CD14-positive monocyte (primary cell): ENCODE data around the gene ISLR2. TPM values are rescaled to one million over a fixed set of nuclear protein-coding genes. Genes with fewer than 3 reads are reported as not detected.

ENCODE experiments used
- DNase-seq, 3 donors: peaks; one replicate each; pipeline ENCODE4 v3.0.0-alpha.2; 2011 to 2022
- H2AFZ ChIP-seq: 2 replicates; pipeline ENCODE4 v1.6.0; 2012; ENCODE audit warnings: mild to moderate bottlenecking, low read depth, low read length, inconsistent platforms; ENCODE audit not compliant: insufficient read depth, poor library complexity, severe bottlenecking
- H3K27ac ChIP-seq, 2 donors: 1 replicate in 1 of 2; 2 replicates in 1 of 2; pipeline ENCODE4 v1.5.1; 2012 to 2013; ENCODE audit warnings: low read length in 2 of 2, control low read depth in 1 of 2, inconsistent platforms in 1 of 2, low read depth in 1 of 2, mild to moderate bottlenecking in 1 of 2
- H3K27me3 ChIP-seq, 2 donors: one replicate each; pipeline versions ENCODE4 v1.6.0 to v1.6.1; 2011 to 2013; ENCODE audit warnings: low read length in 2 of 2; ENCODE audit not compliant: control insufficient read depth in 2 of 2, insufficient read depth in 2 of 2
- H3K36me3 ChIP-seq, 2 donors: replicated peaks in 1 of 2; 1 replicate in 1 of 2; 2 replicates in 1 of 2; pipeline versions ENCODE4 v1.5.1 to v1.6.1; 2012 to 2013; ENCODE audit warnings: low read length in 2 of 2, control low read depth in 1 of 2, inconsistent platforms in 1 of 2, mild to moderate bottlenecking in 1 of 2; ENCODE audit not compliant: insufficient read depth in 2 of 2, control insufficient read depth in 1 of 2
- H3K4me1 ChIP-seq, 2 donors: 1 replicate in 1 of 2; 2 replicates in 1 of 2; pipeline versions ENCODE4 v1.5.1 to v1.6.1; 2012 to 2013; ENCODE audit warnings: low read length in 2 of 2, control low read depth in 1 of 2, inconsistent platforms in 1 of 2, mild to moderate bottlenecking in 1 of 2, moderate library complexity in 1 of 2; ENCODE audit not compliant: insufficient read depth in 2 of 2, control insufficient read depth in 1 of 2
- H3K4me2 ChIP-seq: replicated peaks from 2 replicates; pipeline ENCODE3; 2012; ENCODE audit warnings: low read length, moderate library complexity, mild to moderate bottlenecking; ENCODE audit not compliant: poor library complexity, severe bottlenecking; ENCODE audit errors: extremely low read depth
- H3K4me3 ChIP-seq, 3 experiments: fragments of 200-600 bp in 1 of 3; sonication (generic) in 1 of 3; replicated peaks in 1 of 3; 1 replicate in 2 of 3; 2 replicates in 1 of 3; pipeline ENCODE4 v1.5.1; 2011 to 2013; ENCODE audit warnings: low read length in 3 of 3, mild to moderate bottlenecking in 3 of 3, control low read depth in 2 of 3, low read depth in 2 of 3, inconsistent platforms in 1 of 3, moderate library complexity in 1 of 3
- H3K79me2 ChIP-seq: 2 replicates; pipeline ENCODE4 v1.6.0; 2012; ENCODE audit warnings: mild to moderate bottlenecking, control low read depth, inconsistent platforms, low read length, moderate library complexity; ENCODE audit not compliant: insufficient read depth
- H3K9ac ChIP-seq: 2 replicates; pipeline ENCODE4 v1.6.0; 2017; ENCODE audit warnings: low read length, mild to moderate bottlenecking; ENCODE audit not compliant: insufficient read depth, poor library complexity, severe bottlenecking
- H3K9me3 ChIP-seq, 2 donors: replicated peaks in 1 of 2; 1 replicate in 1 of 2; 2 replicates in 1 of 2; pipeline versions ENCODE4 v1.5.1 to v1.6.1; 2012 to 2013; ENCODE audit warnings: low read length in 2 of 2, control low read depth in 1 of 2; ENCODE audit not compliant: control insufficient read depth in 1 of 2, insufficient read depth in 1 of 2
- H4K20me1 ChIP-seq: 2 replicates; pipeline ENCODE4 v1.6.0; 2012; ENCODE audit warnings: mild to moderate bottlenecking, low read length, control low read depth, moderate library complexity; ENCODE audit not compliant: insufficient read depth
- H3K27ac Mint-ChIP-seq, 7 donors: one replicate each; pipeline ENCODE4 v1.8.0; 2020; ENCODE audit warnings: mild to moderate bottlenecking in 7 of 7, mixed read lengths in 7 of 7, moderate library complexity in 6 of 7, inconsistent platforms in 2 of 7
- H3K27me3 Mint-ChIP-seq, 3 donors: one replicate each; pipeline ENCODE4 v1.8.0; 2021 to 2022; ENCODE audit warnings: low read depth in 3 of 3, mild to moderate bottlenecking in 3 of 3, mixed read lengths in 3 of 3, moderate library complexity in 3 of 3, inconsistent platforms in 1 of 3
- H3K36me3 Mint-ChIP-seq, 2 donors: one replicate each; pipeline ENCODE4 v1.8.0; 2020; ENCODE audit warnings: mixed read lengths in 2 of 2, inconsistent platforms in 1 of 2, mild to moderate bottlenecking in 1 of 2
- H3K4me1 Mint-ChIP-seq: one replicate; pipeline ENCODE4 v1.8.0; 2020; ENCODE audit warnings: mild to moderate bottlenecking, mixed read lengths
- H3K4me3 Mint-ChIP-seq, 2 donors: one replicate each; pipeline ENCODE4 v1.8.0; 2020; ENCODE audit warnings: mild to moderate bottlenecking in 2 of 2, mixed read lengths in 2 of 2, moderate library complexity in 1 of 2
- H3K9me3 Mint-ChIP-seq, 7 donors: one replicate each; pipeline ENCODE4 v1.8.0; 2020 to 2022; ENCODE audit warnings: mixed read lengths in 7 of 7, mild to moderate bottlenecking in 6 of 7, moderate library complexity in 6 of 7, inconsistent platforms in 2 of 7
- WGBS: methylation state at CpG from one replicate; pipeline ENCODE4 v1.1.5; 2013; ENCODE audit warnings: missing lambda C conversion rate; ENCODE audit not compliant: insufficient coverage; 5-methylcytosine and 5-hydroxymethylcytosine counted together
- intact Hi-C, 2 donors: fragments of 100-400 bp; cut with micrococcal nuclease; formaldehyde crosslinking; loops; one replicate each; pipeline versions ENCODE4 v1.15.0 to v1.15.1; 2023
- polyA plus RNA-seq, 3 donors: library from polyadenylated mRNA; depleted of rRNA in 1 of 3; unstranded in 2 of 3; stranded (reverse) in 1 of 3; fragments of 300-500 nt in 2 of 3; fragments of >200 nt in 1 of 3; fragmentation: Illumina TruSeq in 2 of 3; gene quantifications; 1 replicate in 2 of 3; 2 replicates in 1 of 3; pipeline ENCODE4 v1.2.3, GENCODE V29; 2012 to 2021
- TF ChIP-seq, protein P1 (sequence below): fragments of 200-600 bp; IDR thresholded peaks from one replicate; pipeline ENCODE4 v1.8.0; 2022; ENCODE audit warnings: antibody characterized with exemption, mild to moderate bottlenecking

The ISLR2 gene
- polyA plus RNA-seq, 3 donors: not detected

DNA sequence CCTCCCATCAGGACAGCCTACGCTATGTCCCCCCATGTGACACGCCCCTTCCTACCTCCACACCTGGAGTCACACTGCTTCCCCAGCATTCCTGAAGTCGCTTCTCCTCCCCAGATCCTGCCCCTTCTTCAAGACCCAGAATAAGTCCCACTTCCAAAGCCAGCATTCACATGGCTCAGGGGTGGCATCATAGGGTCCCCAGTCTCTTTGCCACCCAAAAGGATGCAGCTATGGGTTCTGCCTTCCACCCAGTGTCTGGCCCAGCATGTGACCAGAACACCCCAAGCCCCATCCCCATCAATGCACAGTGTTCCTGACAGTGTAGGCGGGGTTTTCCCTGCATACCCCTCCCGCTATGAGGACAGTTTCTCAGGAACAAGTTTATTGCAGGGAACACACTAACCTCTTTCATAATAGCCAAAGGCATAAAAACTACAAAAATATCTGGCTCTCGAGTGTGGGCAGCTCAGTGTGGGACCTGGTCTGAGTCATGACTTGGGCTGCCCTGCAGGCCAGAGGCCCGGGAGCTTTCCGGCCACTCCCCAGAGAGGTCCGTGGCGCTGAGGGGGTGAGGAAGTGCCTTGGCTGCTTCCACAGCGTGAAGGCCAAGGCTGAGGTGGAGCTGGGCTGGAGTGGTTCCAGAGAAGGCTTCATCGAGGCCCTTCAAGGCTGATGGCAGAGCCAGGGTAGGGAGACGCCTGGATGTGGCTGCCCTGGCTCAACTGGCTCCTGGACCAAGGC is 48.9 kb downstream of the ISLR2 start:
- TF ChIP-seq, protein P1, sequence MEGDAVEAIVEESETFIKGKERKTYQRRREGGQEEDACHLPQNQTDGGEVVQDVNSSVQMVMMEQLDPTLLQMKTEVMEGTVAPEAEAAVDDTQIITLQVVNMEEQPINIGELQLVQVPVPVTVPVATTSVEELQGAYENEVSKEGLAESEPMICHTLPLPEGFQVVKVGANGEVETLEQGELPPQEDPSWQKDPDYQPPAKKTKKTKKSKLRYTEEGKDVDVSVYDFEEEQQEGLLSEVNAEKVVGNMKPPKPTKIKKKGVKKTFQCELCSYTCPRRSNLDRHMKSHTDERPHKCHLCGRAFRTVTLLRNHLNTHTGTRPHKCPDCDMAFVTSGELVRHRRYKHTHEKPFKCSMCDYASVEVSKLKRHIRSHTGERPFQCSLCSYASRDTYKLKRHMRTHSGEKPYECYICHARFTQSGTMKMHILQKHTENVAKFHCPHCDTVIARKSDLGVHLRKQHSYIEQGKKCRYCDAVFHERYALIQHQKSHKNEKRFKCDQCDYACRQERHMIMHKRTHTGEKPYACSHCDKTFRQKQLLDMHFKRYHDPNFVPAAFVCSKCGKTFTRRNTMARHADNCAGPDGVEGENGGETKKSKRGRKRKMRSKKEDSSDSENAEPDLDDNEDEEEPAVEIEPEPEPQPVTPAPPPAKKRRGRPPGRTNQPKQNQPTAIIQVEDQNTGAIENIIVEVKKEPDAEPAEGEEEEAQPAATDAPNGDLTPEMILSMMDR: no peak
- no peaks in the 10 kb centered on the region for H3K9me3 ChIP-seq
- no peaks in the 10 kb centered on the region for H3K27me3 ChIP-seq
- no peak overlapping the region for H3K4me3 Mint-ChIP-seq
- no peaks in the 10 kb centered on the region for H3K36me3 Mint-ChIP-seq
- no peak overlapping the region for H3K4me2 ChIP-seq
- H2AFZ ChIP-seq: no peak overlapping the region
- H3K4me1 ChIP-seq: no peaks in the 10 kb centered on the region
- H3K4me1 Mint-ChIP-seq: no peaks in the 10 kb centered on the region
- peaks cover 7 to 9% (median 8%) of the 10 kb centered on the region in 3 donors for H3K27me3 Mint-ChIP-seq
- H3K9ac ChIP-seq: no peak overlapping the region
- H4K20me1 ChIP-seq: no peaks in the 10 kb centered on the region
- no peaks in the 10 kb centered on the region for H3K9me3 Mint-ChIP-seq
- H3K27ac Mint-ChIP-seq: no peak overlapping the region
- H3K36me3 ChIP-seq: no peaks in the 10 kb centered on the region
- H3K27ac ChIP-seq: no peak overlapping the region
- no peaks in the 10 kb centered on the region for H3K79me2 ChIP-seq
- 91% methylated on average over 7 of the region's 13 CpGs for WGBS
- H3K4me3 ChIP-seq: no peak overlapping the region
- DNase-seq: no peak
- intact Hi-C loops: no loop called here

DNA sequence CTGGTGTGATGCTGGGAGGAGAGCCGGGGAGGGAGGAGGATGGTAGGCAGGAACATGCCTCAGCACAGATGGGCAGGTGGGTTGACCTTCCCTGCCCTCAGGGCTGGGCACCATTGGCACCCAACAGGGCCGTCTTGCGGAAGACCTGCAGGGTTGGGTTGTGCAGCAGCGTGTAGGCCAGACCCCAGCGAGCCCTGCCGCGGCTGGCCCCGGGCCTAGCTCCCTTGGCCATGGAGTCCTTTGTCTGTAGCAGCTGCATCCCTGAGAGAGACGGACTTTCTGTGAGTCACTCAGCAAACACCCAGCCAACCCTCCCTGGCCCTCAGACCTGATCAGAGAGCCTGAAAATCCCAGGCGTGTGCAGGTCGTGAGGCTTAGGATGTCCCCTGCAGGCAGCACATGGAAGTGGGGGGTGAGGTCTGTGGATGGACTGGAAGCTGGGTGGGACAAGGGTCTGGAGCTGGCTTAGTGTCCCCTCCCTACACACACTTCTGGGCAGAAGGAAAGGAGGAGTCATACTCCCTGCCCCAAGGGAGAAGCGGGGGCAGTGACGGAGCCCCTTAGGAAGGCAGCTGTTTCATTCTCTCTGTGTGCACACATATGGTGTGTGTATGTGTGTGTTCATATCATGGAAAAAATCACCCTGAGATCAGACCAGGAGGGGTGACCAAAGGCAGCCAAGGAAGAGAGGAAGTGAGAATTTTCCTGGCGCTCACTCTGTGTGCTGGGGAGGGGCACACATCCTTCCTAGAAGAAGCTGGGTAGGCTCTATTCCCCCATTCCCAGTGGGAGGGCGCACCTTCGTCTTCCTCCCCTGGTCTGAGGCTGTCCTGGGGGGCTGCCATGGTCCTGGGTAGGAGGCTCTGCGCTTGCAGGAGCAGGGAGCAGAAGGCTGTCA is 49.8 kb downstream of the ISLR2 start:
- intact Hi-C loops: no loop called here
- H3K27ac ChIP-seq: no peak overlapping the region
- H3K27me3 ChIP-seq: no peaks in the 10 kb centered on the region
- H3K36me3 Mint-ChIP-seq: no peaks in the 10 kb centered on the region
- H3K9ac ChIP-seq: no peak overlapping the region
- H3K4me2 ChIP-seq: no peak overlapping the region
- H3K79me2 ChIP-seq: no peaks in the 10 kb centered on the region
- peaks cover 7 to 9% (median 8%) of the 10 kb centered on the region in 3 donors for H3K27me3 Mint-ChIP-seq
- no peak overlapping the region for H3K4me3 ChIP-seq
- TF ChIP-seq, protein P1: no peak
- no peaks in the 10 kb centered on the region for H3K4me1 ChIP-seq
- DNase-seq: no peak
- no peaks in the 10 kb centered on the region for H3K9me3 ChIP-seq
- H4K20me1 ChIP-seq: no peaks in the 10 kb centered on the region
- no peak overlapping the region for H2AFZ ChIP-seq
- WGBS: 98% methylated on average over 9 of the region's 17 CpGs
- peak overlapping the region in 1 of 7 donors; percentile 41 for H3K27ac Mint-ChIP-seq
- no peaks in the 10 kb centered on the region for H3K36me3 ChIP-seq
- H3K4me3 Mint-ChIP-seq: no peak overlapping the region
- H3K9me3 Mint-ChIP-seq: no peaks in the 10 kb centered on the region
- H3K4me1 Mint-ChIP-seq: no peaks in the 10 kb centered on the region
